Skin epidermis (tissue), 12 donors: ENCODE data around the gene EDDM3A.
A peak's percentile ranks its signal among the peaks of the same experiment; 100 is the strongest.
"Not testable (repeated sequence)": the region's sequence is repeated elsewhere in the genome, so short reads cannot be mapped to it uniquely, and the experiment has no call there.

Source experiments
- H3K27ac ChIP-seq, 21 experiments: fragments of 200-600 bp; sonication (generic) in 11 of 21; one replicate each; pipeline ENCODE4 v1.5.0; 2020; ENCODE audit warnings: mild to moderate bottlenecking in 3 of 21, inconsistent platforms in 2 of 21, moderate library complexity in 2 of 21
- H3K4me3 ChIP-seq, 7 experiments: fragments of 200-600 bp; sonication (generic) in 2 of 7; one replicate each; pipeline ENCODE4 v1.5.0; 2020; ENCODE audit warnings: inconsistent platforms in 2 of 7, mild to moderate bottlenecking in 2 of 7, moderate library complexity in 1 of 7

The EDDM3A gene

GRCh38 chr14:20732477-20732876 is 13.2 kb upstream of the EDDM3A start:
- Histone ChIP-seq H3K4me3 (no peak overlapping the region), H3K27ac (peak overlapping the region in 4 of 21 experiments; percentile 4 to 23 (median 10))

DNA sequence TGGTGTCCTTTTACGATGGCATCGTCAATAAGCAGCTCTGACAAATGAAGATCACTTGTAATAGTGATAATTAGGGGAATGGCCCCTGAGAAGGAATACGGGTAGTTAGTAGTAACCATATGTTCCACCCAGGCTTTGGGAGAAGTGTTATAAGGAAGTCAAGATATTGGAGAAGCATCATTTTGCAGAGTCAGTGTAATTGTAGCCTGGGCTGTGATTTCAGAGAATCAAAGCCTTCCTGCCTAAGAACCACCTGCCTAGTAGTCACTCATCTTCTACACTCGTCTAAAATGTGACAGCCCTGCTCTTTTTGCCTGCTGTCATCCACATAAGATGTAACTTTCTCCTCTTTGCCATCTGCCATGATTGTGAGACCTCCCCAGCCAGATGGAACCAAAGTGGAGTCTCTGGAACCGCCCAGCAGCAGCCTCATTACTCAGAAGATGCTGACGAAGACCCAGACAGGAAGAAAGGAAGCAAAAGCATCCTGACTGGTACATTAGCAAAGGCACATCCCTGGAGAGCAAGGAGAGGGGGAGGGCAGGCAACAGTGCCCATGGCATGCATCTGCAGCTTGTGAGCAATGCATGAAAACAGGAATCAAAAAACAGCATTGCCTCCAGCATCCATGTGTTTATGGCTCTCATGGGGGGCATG is 12.6 kb upstream of the EDDM3A start:
- H3K4me3 ChIP-seq = no peak overlapping the region
- H3K27ac ChIP-seq = peak overlapping the region in 4 of 21 experiments; percentile 4 to 33 (median 16)

- Histone ChIP-seq H3K27ac (peak overlapping the region in 1 of 21 experiments; percentile 33), H3K4me3 (no peak overlapping the region)
These were observed 11.8 kb upstream of the EDDM3A start for GRCh38 chr14:20733684-20734429.

- Histone ChIP-seq H3K27ac (no peak overlapping the region), H3K4me3 (no peak overlapping the region)
These were observed 11.3 kb upstream of the EDDM3A start for GRCh38 chr14:20734430-20734806.

GRCh38 chr14:20738292-20738691 is 7.4 kb upstream of the EDDM3A start:
- not testable (repeated sequence) for H3K27ac ChIP-seq, H3K4me3 ChIP-seq

DNA sequence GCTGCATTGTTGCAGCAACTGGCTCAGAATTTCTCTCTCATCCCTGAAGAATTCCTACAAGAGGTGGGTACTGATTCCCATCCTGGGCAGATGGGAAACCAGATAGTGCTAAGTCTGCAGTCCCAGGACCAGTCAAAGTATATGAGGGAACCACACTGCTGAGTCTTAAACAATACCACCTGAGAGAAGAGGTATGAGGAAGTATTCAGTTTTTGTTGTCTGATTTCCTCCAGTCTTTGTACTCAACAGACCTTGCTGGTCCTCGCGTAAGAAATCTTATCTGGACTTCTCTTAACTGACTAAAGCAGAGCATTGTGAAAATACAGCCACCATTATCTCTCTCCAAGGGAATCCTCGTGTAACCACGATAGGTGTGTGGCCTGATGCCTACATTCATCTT is 3.6 kb upstream of the EDDM3A start:
- H3K27ac ChIP-seq = no peak overlapping the region
- H3K4me3 ChIP-seq = no peak overlapping the region

DNA sequence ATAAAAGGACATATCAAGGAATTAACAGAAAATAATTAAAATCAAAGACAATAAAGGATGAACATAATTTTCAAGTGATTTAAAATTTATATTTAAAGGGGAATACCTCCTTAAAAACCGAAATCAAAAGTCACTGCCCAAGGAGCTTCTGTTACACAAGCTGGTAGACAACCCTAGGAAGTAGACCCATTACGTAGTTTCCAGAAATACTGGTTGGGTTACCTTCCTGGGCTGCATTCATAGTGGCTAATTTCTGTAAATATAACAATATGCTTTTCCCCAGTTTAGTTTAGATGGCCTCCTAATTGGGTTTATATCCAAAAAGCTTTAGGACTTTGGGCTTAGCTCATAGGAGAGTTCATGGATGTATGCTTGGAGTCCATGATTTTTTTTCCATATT is 2.1 kb upstream of the EDDM3A start:
- no peak overlapping the region for H3K4me3 ChIP-seq
- no peak overlapping the region for H3K27ac ChIP-seq

DNA sequence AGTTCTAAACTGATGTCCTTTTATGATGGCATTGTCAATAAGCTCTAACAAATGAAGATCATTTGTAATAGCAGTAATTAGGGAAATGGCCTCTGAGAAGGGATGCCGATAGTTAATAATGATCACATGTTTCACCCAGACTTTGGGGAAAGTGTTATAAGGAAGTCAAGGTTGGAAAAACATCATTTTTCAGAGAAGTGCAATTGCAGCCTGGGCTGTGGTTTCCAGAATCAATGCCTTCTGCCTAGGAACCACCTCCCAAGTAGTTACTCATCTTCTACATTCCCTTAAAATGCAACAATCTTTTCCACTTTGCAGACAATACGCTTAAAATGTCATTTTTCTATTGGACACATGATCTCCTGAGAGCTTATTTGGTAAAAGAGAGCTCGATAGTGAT is 879 bp downstream of the EDDM3A start:
- no peak overlapping the region for H3K4me3 ChIP-seq
- H3K27ac ChIP-seq = peak overlapping the region in 1 of 21 experiments; percentile 12

GRCh38 chr14:20748439-20748838 is 2.8 kb downstream of the EDDM3A start:
- Histone ChIP-seq H3K27ac (no peak overlapping the region), H3K4me3 (no peak overlapping the region)

GRCh38 chr14:20750194-20750593 is 4.5 kb downstream of the EDDM3A start:
- H3K4me3 ChIP-seq = no peak overlapping the region
- H3K27ac ChIP-seq = no peak overlapping the region

DNA sequence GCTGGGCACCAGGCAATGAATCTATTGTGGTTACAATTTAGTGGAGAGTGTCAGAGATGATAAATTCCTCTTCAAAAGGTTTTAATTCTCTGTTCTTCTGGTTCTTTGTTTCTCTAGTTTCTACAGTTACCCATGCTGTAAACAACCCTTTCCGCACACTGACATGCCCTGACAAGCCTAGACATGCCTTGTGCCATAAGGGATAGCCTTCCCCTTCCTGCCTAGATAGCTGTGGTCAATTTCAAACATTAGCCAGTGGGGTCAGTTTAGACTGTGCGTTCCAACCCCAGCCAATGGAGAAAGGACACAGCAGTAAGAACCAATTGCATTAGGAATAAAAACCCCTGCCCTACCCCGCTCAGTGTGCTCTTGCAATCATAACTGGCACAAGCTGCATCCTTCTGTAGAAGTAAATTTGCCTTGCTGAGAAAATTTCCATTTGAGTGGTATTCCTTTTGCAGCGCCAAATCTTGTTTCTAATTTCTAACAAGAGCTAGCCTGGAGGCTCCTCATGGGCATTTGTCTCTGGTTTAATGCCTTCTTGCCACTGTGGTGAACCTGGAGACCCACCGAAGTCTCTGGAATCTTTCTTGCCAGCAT is 6.4 kb downstream of the EDDM3A start:
- H3K4me3 ChIP-seq = no peak overlapping the region
- H3K27ac ChIP-seq = no peak overlapping the region

DNA sequence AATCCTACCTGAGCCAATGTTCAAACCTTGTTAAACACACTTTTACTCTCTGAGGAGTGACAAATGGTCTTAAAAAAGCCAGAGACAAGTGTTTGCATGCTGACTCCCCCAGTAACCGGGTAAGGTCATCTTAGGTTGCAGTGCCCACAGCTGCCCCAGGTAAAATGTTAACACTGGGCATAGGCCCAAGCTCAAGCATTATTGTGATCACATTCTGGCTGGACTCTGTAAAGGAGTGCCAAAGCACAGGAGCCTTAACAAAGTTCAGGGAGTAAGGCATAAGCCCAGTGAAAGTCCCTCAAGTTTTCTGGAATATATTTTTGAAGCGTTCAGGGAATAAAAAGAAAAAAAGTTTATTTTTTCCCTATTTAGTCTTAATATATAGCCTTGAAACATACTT is 8.6 kb downstream of the EDDM3A start:
- H3K27ac ChIP-seq = no peak overlapping the region
- no peak overlapping the region for H3K4me3 ChIP-seq

GRCh38 chr14:20755037-20755436 is 9.3 kb downstream of the EDDM3A start:
- Histone ChIP-seq H3K4me3 (no peak overlapping the region), H3K27ac (no peak overlapping the region)

DNA sequence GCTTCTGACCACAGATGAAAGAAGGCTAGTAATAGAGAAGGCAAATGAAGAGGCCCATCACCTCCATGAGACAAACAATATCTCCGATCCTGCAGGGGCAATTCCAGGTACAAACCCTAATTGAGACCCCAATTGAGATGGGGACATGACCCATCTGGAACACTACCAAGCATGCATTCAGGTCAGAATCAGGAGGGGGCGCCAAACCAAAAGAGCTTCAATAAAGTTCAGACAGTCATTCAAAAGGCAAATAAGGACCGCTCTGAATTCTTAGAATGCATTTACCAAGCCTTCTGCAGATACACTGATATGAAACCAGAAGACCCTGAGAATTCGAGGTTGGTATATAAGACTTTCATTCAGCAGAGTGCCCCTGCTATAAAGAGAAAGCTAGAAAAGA is 12.3 kb downstream of the EDDM3A start:
- Histone ChIP-seq H3K27ac (no peak overlapping the region), H3K4me3 (no peak overlapping the region)

DNA sequence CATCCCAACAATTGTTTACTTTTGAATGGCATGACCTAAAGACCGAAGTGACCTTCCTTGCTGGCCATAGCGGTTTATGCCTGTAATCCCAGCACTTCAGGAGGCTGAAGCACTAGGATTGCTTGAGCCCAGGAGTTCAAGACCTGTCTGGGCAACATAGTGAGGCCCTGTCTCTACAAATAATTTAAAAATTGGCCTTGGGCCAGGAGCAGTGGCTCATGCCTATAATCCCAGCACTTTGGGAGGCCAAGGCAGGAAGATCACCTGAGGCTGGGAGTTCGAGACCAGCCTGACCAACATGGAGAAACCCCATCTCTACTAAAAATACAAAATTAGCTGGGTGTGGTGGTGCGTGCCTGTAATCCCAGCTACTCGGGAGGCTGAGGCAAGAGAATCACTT is 13.8 kb downstream of the EDDM3A start:
- not testable (repeated sequence) for H3K27ac ChIP-seq, H3K4me3 ChIP-seq

DNA sequence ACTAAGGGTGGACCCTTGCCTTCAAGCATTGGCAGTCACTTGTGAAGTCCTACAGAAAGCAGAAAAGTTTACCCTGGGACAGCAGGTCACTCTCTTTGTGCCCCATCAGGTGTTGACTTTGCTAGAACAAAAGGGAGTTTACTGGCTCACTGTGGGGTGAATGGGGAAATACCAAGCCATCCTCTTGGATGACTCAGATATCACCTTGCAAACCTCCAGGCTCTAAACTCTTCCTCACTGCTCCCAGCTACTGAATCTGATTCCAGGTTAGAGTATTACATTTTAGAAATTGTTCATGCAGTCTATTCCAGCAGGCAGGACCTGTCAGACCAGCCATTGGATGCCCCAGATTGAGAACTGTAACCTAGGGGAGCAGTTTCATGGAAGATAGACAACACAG is 15.3 kb downstream of the EDDM3A start:
- no peak overlapping the region for H3K4me3 ChIP-seq
- H3K27ac ChIP-seq = no peak overlapping the region

- H3K27ac ChIP-seq = no peak overlapping the region
- no peak overlapping the region for H3K4me3 ChIP-seq
These were observed 22.9 kb downstream of the EDDM3A start for GRCh38 chr14:20768593-20768892.

DNA sequence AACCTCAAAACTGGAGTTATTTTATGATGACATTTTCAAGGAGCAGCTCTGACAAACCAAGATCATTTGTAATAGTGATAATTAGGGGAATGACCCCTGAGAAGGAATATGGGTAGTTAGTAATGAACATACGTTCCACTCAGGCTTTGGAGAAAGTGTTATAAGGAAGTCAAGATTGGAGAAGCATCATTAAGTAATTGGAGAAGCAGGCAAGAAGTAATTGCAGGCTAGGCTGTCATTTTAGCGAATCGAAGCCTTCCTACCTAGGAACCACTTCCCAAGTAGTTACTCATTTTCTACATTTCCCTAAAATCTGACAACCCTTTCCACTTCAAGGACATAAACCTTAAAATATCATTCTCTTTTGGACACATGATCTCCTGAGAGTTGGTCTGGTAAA is 23.7 kb downstream of the EDDM3A start:
- Histone ChIP-seq H3K4me3 (no peak overlapping the region), H3K27ac (no peak overlapping the region)

DNA sequence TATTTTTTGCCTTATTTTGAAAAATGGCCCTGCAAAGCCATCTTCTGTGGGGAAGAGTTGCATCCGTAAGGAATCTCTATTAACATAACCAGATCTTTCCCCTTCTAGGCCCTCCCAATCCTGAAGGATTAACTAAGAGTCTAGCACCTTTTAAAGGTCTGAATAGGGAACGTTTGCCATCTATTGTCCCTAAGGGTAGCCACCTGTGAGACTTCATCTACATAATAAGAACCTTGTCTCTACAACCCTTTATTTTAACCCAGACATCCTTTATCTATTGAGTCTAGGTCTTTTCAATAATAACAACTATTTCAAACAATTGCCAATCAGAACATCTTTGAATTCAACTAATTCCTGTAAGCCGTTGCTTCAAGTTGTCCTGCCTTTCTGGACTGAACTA is 27.0 kb downstream of the EDDM3A start:
- no peak overlapping the region for H3K4me3 ChIP-seq
- no peak overlapping the region for H3K27ac ChIP-seq

DNA sequence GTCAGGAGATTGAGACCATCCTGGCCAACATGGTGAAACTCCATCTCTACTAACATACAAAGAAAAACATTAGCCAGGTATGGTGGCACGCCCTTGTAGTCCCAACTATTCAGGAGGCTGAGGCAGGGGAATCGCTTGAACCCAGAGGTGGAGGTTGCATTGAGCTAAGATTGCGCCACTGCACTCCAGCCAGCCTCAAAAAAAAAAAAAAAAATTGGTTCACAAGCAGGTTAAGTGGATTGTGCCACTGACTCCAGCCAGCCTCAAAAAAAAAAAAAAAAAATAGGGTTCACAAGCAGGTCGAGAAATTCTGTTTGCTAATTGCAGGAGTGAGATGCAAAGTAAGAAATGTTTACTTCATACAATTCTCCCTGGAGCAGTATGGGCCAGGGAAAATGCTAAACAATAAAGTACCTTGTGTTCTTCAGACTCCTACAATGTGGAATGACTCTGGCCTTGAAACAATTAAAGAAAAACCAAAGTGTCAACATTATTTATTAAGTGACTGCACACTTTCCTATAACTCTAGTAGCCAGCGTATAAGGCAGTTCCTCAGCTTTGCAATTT is 28.7 kb downstream of the EDDM3A start:
- Histone ChIP-seq H3K4me3 (no peak overlapping the region), H3K27ac (no peak overlapping the region)

GRCh38 chr14:20775043-20775442 is 29.4 kb downstream of the EDDM3A start:
- no peak overlapping the region for H3K4me3 ChIP-seq
- H3K27ac ChIP-seq = no peak overlapping the region
